Hepatocyte (in vitro differentiated cells): Measurements from ENCODE around the gene SLC25A3.
A peak's percentile ranks its signal among the peaks of the same experiment; 100 is the strongest.

Source experiments
- CTCF ChIP-seq: fragments of 200-600 bp; sonication (generic); IDR thresholded peaks from 2 replicates; pipeline ENCODE4 v1.5.1; 2016; ENCODE audit warnings: antibody characterized with exemption, mild to moderate bottlenecking; ENCODE audit not compliant: poor library complexity
- EZH2 ChIP-seq: fragments of 200-600 bp; sonication (generic); IDR thresholded peaks from 2 replicates; pipeline ENCODE4 v1.6.1; 2016; ENCODE audit warnings: antibody characterized with exemption, mild to moderate bottlenecking, borderline replicate concordance
- EZH2phosphoT487 ChIP-seq: fragments of 200-600 bp; sonication (generic); IDR thresholded peaks from one replicate; pipeline ENCODE4 v1.6.1; 2018; ENCODE audit warnings: antibody characterized with exemption, mild to moderate bottlenecking, low read depth, moderate library complexity; ENCODE audit not compliant: unreplicated experiment, severe bottlenecking

- TF ChIP-seq CTCF = peak; percentile 12
- TF ChIP-seq EZH2 = no peak
- no peak for TF ChIP-seq EZH2phosphoT487
Observed at GRCh38 chr12:98644433-98644711, 50.9 kb downstream of the SLC25A3 start.
